IPS DF 19.7 (cell line): ENCODE measurements around the gene SLC66A2.

Experiments used
- DNase-seq: peaks from one replicate; pipeline ENCODE4 v3.0.0-alpha.2; 2013; ENCODE audit warnings: low read depth, low spot score

Gene SLC66A2

GRCh38 chr18:79971211-79971952 is 19.9 kb upstream of the SLC66A2 start:
- DNase-seq: no peak

- no peak for DNase-seq
Observed at GRCh38 chr18:79970419-79971133, 19.1 kb upstream of the SLC66A2 start.

- DNase-seq: no peak
Observed at GRCh38 chr18:79965119-79965902, 13.9 kb upstream of the SLC66A2 start.

GRCh38 chr18:79964330-79965118 is 13.1 kb upstream of the SLC66A2 start, which contains the start of gene HSBP1L1:
Gene HSBP1L1 (plus strand): TSS chr18:79964643. CDS start chr18:79964736, 93 bp downstream.
- DNase-seq: no peak

- DNase-seq: no peak
Observed at GRCh38 chr18:79963658-79964329, 12.3 kb upstream of the SLC66A2 start.

- DNase-seq: no peak
Observed at GRCh38 chr18:79962835-79963657, 11.6 kb upstream of the SLC66A2 start.

GRCh38 chr18:79962311-79962710 is 10.9 kb upstream of the SLC66A2 start:
- DNase-seq: no peak

GRCh38 chr18:79961527-79962291 is 10.3 kb upstream of the SLC66A2 start:
- DNase-seq: no peak

GRCh38 chr18:79960921-79961526 is 9.6 kb upstream of the SLC66A2 start:
- DNase-seq: no peak

GRCh38 chr18:79960161-79960801 is 8.8 kb upstream of the SLC66A2 start:
- peak; percentile 35 for DNase-seq

- DNase-seq: no peak
Observed at GRCh38 chr18:79958981-79959380, 7.5 kb upstream of the SLC66A2 start.

GRCh38 chr18:79956276-79956675 is 4.8 kb upstream of the SLC66A2 start:
- DNase-seq: no peak

GRCh38 chr18:79955302-79956075 is 4.0 kb upstream of the SLC66A2 start:
- no peak for DNase-seq

GRCh38 chr18:79954791-79955190 is 3.3 kb upstream of the SLC66A2 start:
- DNase-seq: no peak

GRCh38 chr18:79953971-79954651 is 2.7 kb upstream of the SLC66A2 start:
- DNase-seq: no peak

GRCh38 chr18:79952996-79953559 is 1.6 kb upstream of the SLC66A2 start:
- no peak for DNase-seq
